Ecto neural progenitor cell (in vitro differentiated cells): ENCODE results near the gene CSTB.

Source experiments
- DNase-seq: peaks from one replicate; pipeline ENCODE4 v3.0.0-alpha.2; 2018; ENCODE audit warnings: low spot score

Gene CSTB

DNA sequence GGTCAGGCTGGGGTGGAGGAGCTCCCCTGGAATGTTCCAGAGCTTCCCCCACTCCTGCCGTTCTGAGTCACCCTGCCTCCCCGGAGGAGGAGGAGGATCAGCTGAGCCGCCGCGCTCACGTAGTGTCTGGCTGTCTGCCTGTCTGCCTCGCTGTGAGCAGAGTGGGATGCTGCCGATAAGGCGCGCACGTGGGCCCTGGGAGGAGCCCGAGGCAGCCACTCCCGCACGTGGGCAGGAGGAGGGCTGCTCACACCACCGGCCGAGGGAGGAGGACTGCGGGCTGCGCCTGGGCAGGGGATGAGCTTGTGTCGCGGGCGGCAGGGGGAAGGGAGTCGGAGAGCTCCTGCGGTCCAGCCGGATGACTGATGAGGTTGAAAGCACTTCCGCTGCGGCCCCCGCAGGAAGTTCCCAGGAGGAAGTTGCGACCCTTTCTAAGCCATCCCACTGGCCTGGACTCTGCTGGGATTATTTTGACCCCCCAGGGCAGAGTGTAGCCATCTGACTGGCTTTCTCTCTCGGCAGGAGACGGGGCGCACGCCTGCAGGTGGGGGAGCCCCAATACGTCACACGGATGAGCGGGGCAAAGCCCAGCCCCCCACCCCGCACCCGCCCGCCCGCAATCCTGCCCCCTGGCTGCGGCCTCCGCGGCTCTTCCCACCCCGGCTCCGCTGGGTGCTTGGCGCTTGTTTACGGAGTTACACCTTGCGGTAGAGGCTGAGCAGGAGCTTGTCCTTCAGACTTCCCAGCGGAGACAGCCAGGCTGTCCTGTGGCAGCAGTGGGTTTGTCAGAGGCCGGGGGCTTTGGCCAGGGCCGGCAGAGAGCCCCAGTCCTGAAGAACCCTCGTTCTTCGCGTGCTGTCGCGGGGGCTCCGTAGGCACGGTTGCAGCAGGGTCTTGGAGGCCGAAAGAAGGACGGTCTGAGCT, 47.4 kb downstream of the CSTB start:
- peak; percentile 87 for DNase-seq

DNA sequence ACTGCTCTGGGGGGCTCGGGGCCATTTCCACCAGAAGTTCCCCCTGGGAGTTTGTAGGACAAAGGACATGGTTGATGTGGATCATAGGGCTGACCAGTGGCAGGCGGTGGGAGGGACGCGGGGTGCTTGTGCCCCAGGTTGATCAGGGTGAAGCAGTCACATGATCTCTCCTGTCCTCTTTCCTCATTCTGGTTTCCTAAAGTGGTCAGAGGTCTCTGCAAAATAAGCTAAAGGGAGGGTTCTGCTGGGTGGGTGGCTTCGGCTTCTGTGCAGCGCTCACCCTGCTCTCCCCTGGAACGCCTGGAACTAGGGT, 48.0 kb downstream of the CSTB start:
- no peak for DNase-seq

DNA sequence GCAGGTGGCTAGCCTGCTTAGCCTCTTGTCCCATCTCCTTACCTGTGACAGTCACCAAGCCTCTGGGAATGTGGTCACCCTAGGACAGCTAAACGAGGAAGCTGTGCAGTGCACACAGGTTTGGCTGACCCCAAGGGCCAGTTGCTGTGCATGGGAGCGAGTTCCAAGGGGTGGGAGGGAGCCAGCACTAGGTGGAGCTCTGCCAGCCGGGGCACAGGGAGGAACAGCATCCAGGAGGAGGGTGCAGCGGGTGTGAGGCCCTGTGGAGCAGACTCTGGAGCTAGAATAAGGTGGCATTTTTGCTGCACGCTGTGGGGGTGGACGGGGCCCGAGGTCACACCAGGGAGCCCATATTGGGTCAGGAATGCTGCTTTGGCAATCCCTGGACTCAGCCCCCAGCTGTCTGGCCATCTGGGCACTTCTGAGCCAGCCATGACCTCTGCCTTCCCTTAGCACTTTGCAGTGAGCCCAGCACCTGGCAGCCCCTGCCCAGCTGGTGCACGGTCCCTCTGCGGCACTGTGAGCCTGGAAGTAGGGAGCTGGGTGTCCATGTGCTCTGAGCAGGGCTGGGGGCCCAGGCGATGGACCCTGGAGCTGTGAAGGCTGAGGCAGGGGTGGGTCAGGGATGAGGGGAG, 48.5 kb downstream of the CSTB start:
- DNase-seq: peak; percentile 48

DNA sequence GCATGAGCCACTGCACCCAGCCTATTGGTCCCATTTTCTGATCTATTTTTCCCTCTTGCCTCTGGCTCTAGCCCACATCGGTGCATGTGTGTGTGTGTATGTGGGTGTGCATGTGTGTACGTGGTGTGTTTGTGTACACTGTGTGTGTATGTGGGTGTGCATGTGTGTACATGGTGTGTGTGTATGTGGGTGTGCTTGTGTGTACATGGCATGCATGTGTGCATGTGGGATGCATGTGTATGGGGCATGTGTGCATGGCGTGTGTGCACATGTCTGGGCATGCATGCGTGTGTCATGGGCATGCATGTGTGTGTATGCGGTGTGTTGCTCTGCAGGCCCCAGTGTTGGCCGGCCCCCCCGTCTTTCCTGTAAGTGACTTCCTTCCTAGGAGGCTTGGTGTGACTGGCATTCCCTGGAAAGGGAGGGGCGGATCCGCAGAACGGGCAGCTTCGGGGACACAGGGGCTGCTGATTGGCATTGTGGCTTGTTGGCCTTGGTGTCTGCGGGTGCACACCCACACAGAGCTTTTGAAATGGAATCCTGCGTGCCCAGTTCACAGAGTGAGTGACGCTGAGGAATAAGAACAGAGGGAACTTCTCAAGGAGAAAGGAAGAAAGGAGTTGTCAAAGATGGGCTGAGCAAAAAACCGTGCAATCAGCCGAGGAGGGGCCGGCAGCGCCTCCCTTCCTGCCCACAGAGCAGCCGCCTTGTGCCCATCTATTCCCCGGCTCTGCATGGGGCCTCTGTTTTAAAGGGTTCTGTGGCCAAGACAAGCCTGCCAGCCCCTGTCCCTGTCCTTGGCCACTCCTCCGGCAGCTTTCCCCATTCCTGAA, 49.2 kb downstream of the CSTB start:
- peak; percentile 44 for DNase-seq
